CD4-positive, CD25-positive, alpha-beta regulatory T cell (primary cell): Measurements from ENCODE around the gene SCFD1. TPM values are rescaled to one million over a fixed set of nuclear protein-coding genes. Genes with fewer than 3 reads are reported as not detected.
"Not testable (repeated sequence)": the region's sequence is repeated elsewhere in the genome, so short reads cannot be mapped to it uniquely, and the experiment has no call there.

Source experiments
- ATAC-seq, 2 donors: fragments of 150-1000 bp; cut with Tn5 transposase; one replicate each; pipeline ENCODE4 v1.10.0; 2021; ENCODE audit warnings: low read depth in 2 of 2, moderate number of reproducible peaks in 2 of 2, moderate library complexity in 1 of 2
- DNase-seq, 3 donors: peaks; one replicate each; pipeline versions ENCODE4 v3.0.0 to v3.0.0-alpha.2; 2012 to 2022; ENCODE audit warnings: mixed read lengths in 1 of 3
- H3K27ac ChIP-seq: one replicate; pipeline ENCODE4 v1.7.0; 2013; ENCODE audit warnings: mild to moderate bottlenecking, low read length; ENCODE audit not compliant: insufficient read depth, poor library complexity, severe bottlenecking
- H3K27me3 ChIP-seq: one replicate; pipeline ENCODE4 v1.7.0; 2013; ENCODE audit warnings: low read length; ENCODE audit not compliant: control insufficient read depth, insufficient read depth
- H3K36me3 ChIP-seq: one replicate; pipeline ENCODE4 v1.7.0; 2013; ENCODE audit warnings: mild to moderate bottlenecking, low read length, moderate library complexity; ENCODE audit not compliant: control insufficient read depth, insufficient read depth
- H3K4me1 ChIP-seq: 2 replicates; pipeline ENCODE4 v1.7.0; 2013; ENCODE audit warnings: mild to moderate bottlenecking, low read length; ENCODE audit not compliant: insufficient read depth, control insufficient read depth, poor library complexity, severe bottlenecking
- H3K4me3 ChIP-seq: one replicate; pipeline ENCODE4 v1.7.0; 2013; ENCODE audit warnings: low read depth, mild to moderate bottlenecking, low read length, moderate library complexity
- H3K9me3 ChIP-seq, 2 experiments: 1 replicate in 1 of 2; 2 replicates in 1 of 2; pipeline ENCODE4 v1.7.0; 2013; ENCODE audit warnings: low read length in 2 of 2, mild to moderate bottlenecking in 1 of 2, moderate library complexity in 1 of 2; ENCODE audit not compliant: control insufficient read depth in 2 of 2
- H3K27ac Mint-ChIP-seq, 3 donors: one replicate each; pipeline ENCODE4 v1.8.0; 2020 to 2022; ENCODE audit warnings: mild to moderate bottlenecking in 3 of 3, mixed read lengths in 3 of 3, moderate library complexity in 2 of 3
- H3K27me3 Mint-ChIP-seq: one replicate; pipeline ENCODE4 v1.8.0; 2022; ENCODE audit warnings: mild to moderate bottlenecking, mixed read lengths
- H3K36me3 Mint-ChIP-seq: one replicate; pipeline ENCODE4 v1.8.0; 2020; ENCODE audit warnings: mixed read lengths
- H3K4me1 Mint-ChIP-seq, 4 donors: one replicate each; pipeline ENCODE4 v1.8.0; 2020 to 2022; ENCODE audit warnings: mixed read lengths in 4 of 4, mild to moderate bottlenecking in 1 of 4
- H3K4me3 Mint-ChIP-seq, 4 donors: one replicate each; pipeline ENCODE4 v1.8.0; 2020 to 2022; ENCODE audit warnings: mild to moderate bottlenecking in 4 of 4, mixed read lengths in 4 of 4, moderate library complexity in 3 of 4
- H3K9me3 Mint-ChIP-seq, 7 donors: one replicate each; pipeline ENCODE4 v1.8.0; 2020 to 2022; ENCODE audit warnings: mixed read lengths in 7 of 7, mild to moderate bottlenecking in 3 of 7, moderate library complexity in 2 of 7
- polyA plus RNA-seq, 4 donors: library from polyadenylated mRNA; unstranded; fragments of 300-500 nt; fragmentation: Illumina TruSeq; gene quantifications; one replicate each; pipeline ENCODE4 v1.2.3, GENCODE V29; 2021
- total RNA-seq: library from RNA; stranded (reverse); gene quantifications from one replicate; pipeline ENCODE4 v1.2.3, GENCODE V29; 2022

Gene SCFD1
- total and polyA plus RNA-seq, 5 donors from 2014 or later, result 56.1 to 86.6 (median 63.3) TPM

DNA sequence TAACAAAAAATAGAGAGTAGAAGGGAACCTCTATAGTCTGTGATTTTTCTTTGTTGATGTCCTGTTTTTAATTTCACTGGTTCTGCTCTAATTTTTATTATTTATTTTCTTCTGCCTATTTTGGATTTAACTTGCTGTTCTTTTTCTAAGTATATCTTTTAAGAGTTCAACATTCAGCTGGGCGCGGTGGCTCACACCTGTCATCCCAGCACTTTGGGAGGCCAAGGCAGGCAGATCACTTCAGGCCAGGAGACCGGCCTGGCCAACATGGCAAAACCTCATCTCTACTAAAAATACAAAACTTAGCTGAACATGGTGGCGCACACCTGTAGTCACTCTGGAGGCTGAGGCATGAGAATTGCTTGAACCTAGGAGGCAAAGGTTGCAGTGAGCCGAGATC is 58.7 kb downstream of the SCFD1 start:
- not testable (repeated sequence) for H3K9me3 ChIP-seq, H3K27me3 ChIP-seq, H3K4me3 ChIP-seq, H3K27me3 Mint-ChIP-seq, ATAC-seq, H3K4me1 ChIP-seq, DNase-seq, H3K27ac ChIP-seq, H3K9me3 Mint-ChIP-seq, H3K4me3 Mint-ChIP-seq
- Mint-ChIP-seq H3K36me3 (peaks cover 55% of the 10 kb centered on the region), H3K4me1 (peaks cover 14 to 25% (median 16%) of the 10 kb centered on the region in 4 donors), H3K27ac (peak overlapping the region in 1 of 3 donors; percentile 25)
- peaks cover 40% of the 10 kb centered on the region for H3K36me3 ChIP-seq

DNA sequence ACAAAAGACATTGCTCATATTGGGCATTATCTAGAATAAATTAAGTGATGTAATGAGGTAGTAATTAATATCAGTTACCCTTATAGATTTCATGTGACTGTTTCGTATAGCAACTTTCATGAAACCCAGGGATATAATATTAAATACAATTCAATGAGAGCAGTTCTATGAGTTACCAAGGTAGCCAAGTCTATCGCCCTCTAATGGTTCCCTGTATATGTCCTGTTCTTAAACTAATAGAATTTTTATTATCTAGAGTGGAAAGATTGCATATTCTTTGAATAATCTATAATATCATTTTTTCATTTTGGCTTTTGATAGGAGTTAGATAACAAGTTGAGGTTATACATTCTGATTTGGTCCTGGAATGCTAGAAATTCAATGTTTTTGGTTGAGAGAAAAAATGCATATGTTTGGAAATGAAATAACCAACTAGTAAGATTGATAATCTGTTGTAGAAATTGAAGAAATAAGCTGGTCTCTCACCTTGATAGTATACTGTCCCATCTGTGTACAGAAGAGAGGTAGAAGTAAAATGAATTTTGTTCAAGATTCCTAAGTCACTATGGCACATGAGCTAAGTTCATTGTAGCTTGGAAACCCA is 59.7 kb downstream of the SCFD1 start:
- H3K36me3 Mint-ChIP-seq, result peaks cover 47% of the 10 kb centered on the region

GRCh38 chr14:30690487-30691355 is 68.6 kb downstream of the SCFD1 start:
- H3K4me1 ChIP-seq, H3K27me3 Mint-ChIP-seq, ATAC-seq, H3K27me3 ChIP-seq, H3K9me3 Mint-ChIP-seq, H3K9me3 ChIP-seq: not testable (repeated sequence)
- Histone ChIP-seq H3K4me3 (peak overlapping the region; percentile 77), H3K27ac (peak overlapping the region; percentile 68), H3K36me3 (peaks cover 16% of the 10 kb centered on the region)
- Mint-ChIP-seq H3K4me1 (peaks cover 2 to 21% (median 11%) of the 10 kb centered on the region in 4 donors), H3K27ac (peak overlapping the region in 2 of 3 donors; percentile 49 to 85), H3K4me3 (peak overlapping the region in 3 of 4 donors; percentile 84 to 86 (median 84)), H3K36me3 (peaks cover 14% of the 10 kb centered on the region)
- peak in 2 of 3 donors; percentile 1 to 39 for DNase-seq

More for the DNA sequence above, 59.7 kb downstream of the SCFD1 start:
- peaks cover 31% of the 10 kb centered on the region for H3K36me3 ChIP-seq
- no peak overlapping the region for H3K27ac ChIP-seq
- no peak overlapping the region for H3K4me3 Mint-ChIP-seq
- H3K27me3 Mint-ChIP-seq, result no peaks in the 10 kb centered on the region
- H3K27ac Mint-ChIP-seq, result no peak overlapping the region
- H3K9me3 ChIP-seq, result no peaks in the 10 kb centered on the region
- DNase-seq (peak in 1 of 3 donors; percentile 31), ATAC-seq (no peak)
- H3K4me1 ChIP-seq, result no peaks in the 10 kb centered on the region
- H3K4me1 Mint-ChIP-seq, result peaks cover 10 to 25% (median 13%) of the 10 kb centered on the region in 4 donors
- no peak overlapping the region for H3K4me3 ChIP-seq
- no peaks in the 10 kb centered on the region for H3K27me3 ChIP-seq
- H3K9me3 Mint-ChIP-seq, result peaks cover 0 to 6% (median 0%) of the 10 kb centered on the region in 7 donors

- no peaks in the 10 kb centered on the region for H3K27me3 Mint-ChIP-seq
- H3K4me3 Mint-ChIP-seq, result peak overlapping the region in 1 of 4 donors; percentile 2
- H3K4me3 ChIP-seq, result no peak overlapping the region
- H3K9me3 ChIP-seq, result no peaks in the 10 kb centered on the region
- no peak for DNase-seq
- peak overlapping the region in 1 of 3 donors; percentile 85 for H3K27ac Mint-ChIP-seq
- H3K36me3 ChIP-seq, result peaks cover 21% of the 10 kb centered on the region
- peaks cover 5 to 21% (median 11%) of the 10 kb centered on the region in 4 donors for H3K4me1 Mint-ChIP-seq
- peak overlapping the region; percentile 68 for H3K27ac ChIP-seq
- peaks cover 4% of the 10 kb centered on the region for H3K4me1 ChIP-seq
- peaks cover 19% of the 10 kb centered on the region for H3K36me3 Mint-ChIP-seq
- no peaks in the 10 kb centered on the region for H3K9me3 Mint-ChIP-seq
- H3K27me3 ChIP-seq, result no peaks in the 10 kb centered on the region
- ATAC-seq, result no peak
These were observed 69.8 kb downstream of the SCFD1 start for GRCh38 chr14:30691751-30692398.

DNA sequence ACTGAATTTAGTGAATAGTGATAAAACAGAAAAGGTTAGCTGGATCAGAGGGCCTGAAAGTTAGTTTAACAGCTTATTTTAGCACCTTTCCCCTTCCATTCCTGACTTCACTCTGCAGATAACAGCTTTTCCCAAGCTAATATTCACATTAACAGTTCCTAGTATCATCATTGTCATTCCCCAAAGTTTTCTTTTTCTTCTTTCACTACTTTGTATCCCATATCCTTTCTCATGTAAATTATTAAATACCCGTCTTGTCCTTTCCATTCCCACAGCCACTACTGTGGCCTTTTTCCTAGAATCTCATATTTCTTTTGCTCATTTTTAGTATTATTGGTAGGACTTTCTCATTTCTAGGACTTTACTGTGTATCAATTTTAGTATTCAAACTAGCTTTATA is 70.5 kb downstream of the SCFD1 start:
- H3K27ac ChIP-seq, result no peak overlapping the region
- peaks cover 5 to 21% (median 11%) of the 10 kb centered on the region in 4 donors for H3K4me1 Mint-ChIP-seq
- H3K4me3 ChIP-seq, result no peak overlapping the region

GRCh38 chr14:30698463-30698862 is 76.3 kb downstream of the SCFD1 start:
- H3K4me1 Mint-ChIP-seq, result peaks cover 0 to 3% (median 0%) of the 10 kb centered on the region in 4 donors
- H3K27ac ChIP-seq, result no peak overlapping the region
- ATAC-seq, result no peak
- H3K9me3 Mint-ChIP-seq, result no peaks in the 10 kb centered on the region
- H3K27me3 Mint-ChIP-seq, result no peaks in the 10 kb centered on the region
- H3K4me3 ChIP-seq, result no peak overlapping the region
- H3K27me3 ChIP-seq, result no peaks in the 10 kb centered on the region
- H3K36me3 ChIP-seq, result peaks cover 59% of the 10 kb centered on the region
- DNase-seq, result no peak
- H3K4me3 Mint-ChIP-seq, result no peak overlapping the region
- H3K9me3 ChIP-seq, result no peaks in the 10 kb centered on the region
- H3K4me1 ChIP-seq, result no peaks in the 10 kb centered on the region
- peaks cover 33% of the 10 kb centered on the region for H3K36me3 Mint-ChIP-seq
- no peak overlapping the region for H3K27ac Mint-ChIP-seq

More for the DNA sequence above, 70.5 kb downstream of the SCFD1 start:
- H3K36me3 Mint-ChIP-seq, result peaks cover 24% of the 10 kb centered on the region
- Histone ChIP-seq H3K4me1 (peaks cover 4% of the 10 kb centered on the region), H3K9me3 (no peaks in the 10 kb centered on the region), H3K27me3 (no peaks in the 10 kb centered on the region), H3K36me3 (peaks cover 26% of the 10 kb centered on the region)
- no peak for ATAC-seq
- no peak for DNase-seq
- H3K27ac Mint-ChIP-seq, result peak overlapping the region in 1 of 3 donors; percentile 53
- H3K4me3 Mint-ChIP-seq, result no peak overlapping the region
- no peaks in the 10 kb centered on the region for H3K27me3 Mint-ChIP-seq
- H3K9me3 Mint-ChIP-seq, result no peaks in the 10 kb centered on the region

DNA sequence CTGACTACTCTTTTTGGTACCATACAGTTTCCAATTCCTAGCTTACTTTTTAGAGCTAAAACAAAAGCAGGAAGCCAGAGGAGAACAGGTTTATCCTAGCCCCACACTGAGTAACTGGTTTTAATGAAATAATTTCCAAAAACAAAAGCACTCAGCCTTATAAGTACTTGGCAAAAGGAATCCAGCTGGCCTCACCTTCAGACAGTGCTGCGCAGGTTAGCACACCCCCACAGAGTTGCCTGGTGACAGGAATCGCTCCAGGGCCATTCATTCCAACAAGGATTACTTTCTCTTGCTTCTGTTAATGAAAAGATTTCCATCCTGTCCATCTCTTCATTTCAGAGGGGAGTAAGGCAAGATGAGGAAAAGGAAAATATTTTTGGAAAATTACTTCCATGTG is 84.6 kb downstream of the SCFD1 start:
- H3K27ac Mint-ChIP-seq, result no peak overlapping the region
- H3K4me3 Mint-ChIP-seq, result no peak overlapping the region

More for the DNA sequence above, 84.6 kb downstream of the SCFD1 start:
- Histone ChIP-seq H3K4me3 (no peak overlapping the region), H3K9me3 (no peaks in the 10 kb centered on the region), H3K27me3 (no peaks in the 10 kb centered on the region), H3K27ac (no peak overlapping the region), H3K4me1 (no peaks in the 10 kb centered on the region), H3K36me3 (peaks cover 58% of the 10 kb centered on the region)
- Mint-ChIP-seq H3K27me3 (no peaks in the 10 kb centered on the region), H3K9me3 (no peaks in the 10 kb centered on the region), H3K36me3 (peaks cover 42% of the 10 kb centered on the region), H3K4me1 (peaks cover 0 to 17% (median under 1%) of the 10 kb centered on the region in 4 donors)
- ATAC-seq, result no peak
- DNase-seq, result no peak
